Ascending aorta (tissue), 2 donors: ENCODE measurements around the gene PTPRF. TPM values are rescaled to one million over a fixed set of nuclear protein-coding genes. Genes with fewer than 3 reads are reported as not detected.

ENCODE experiments used
- DNase-seq, 2 donors: peaks; one replicate each; pipeline ENCODE4 v3.0.0-alpha.2; 2019; ENCODE audit warnings: low spot score in 2 of 2
- H3K27ac ChIP-seq, 2 donors: fragments of 200-600 bp; sonication (generic); one replicate each; pipeline ENCODE4 v1.5.1; 2016 to 2017; ENCODE audit warnings: mild to moderate bottlenecking in 1 of 2
- H3K27me3 ChIP-seq: fragments of 200-600 bp; sonication (generic); one replicate; pipeline ENCODE4 v1.5.1; 2017
- H3K36me3 ChIP-seq, 2 donors: fragments of 200-600 bp; sonication (generic); one replicate each; pipeline ENCODE4 v1.5.1; 2016
- H3K4me1 ChIP-seq, 2 donors: fragments of 200-600 bp; sonication (generic); one replicate each; pipeline ENCODE4 v1.5.1; 2016 to 2017; ENCODE audit warnings: mild to moderate bottlenecking in 1 of 2
- H3K4me3 ChIP-seq, 2 donors: fragments of 200-600 bp; sonication (generic); one replicate each; pipeline ENCODE4 v1.5.1; 2016 to 2017; ENCODE audit warnings: mild to moderate bottlenecking in 1 of 2
- H3K9me3 ChIP-seq, 2 donors: fragments of 200-600 bp; sonication (generic); one replicate each; pipeline ENCODE4 v1.5.1; 2016
- intact Hi-C: fragments of 100-400 bp; cut with DNase I; formaldehyde crosslinking; loops from one replicate; pipeline ENCODE4 v1.15.1; 2023
- total RNA-seq: library from RNA; depleted of rRNA; stranded (reverse); fragments of >200 nt; gene quantifications from one replicate; pipeline ENCODE4 v1.1.0, GENCODE V29; 2016
- TF ChIP-seq, protein P1 (sequence below), 3 experiments: fragments of 200-600 bp in 2 of 3; fragments of 450-650 bp in 1 of 3; sonication (generic) in 2 of 3; IDR thresholded peaks; one replicate each; pipeline ENCODE4 v1.5.1; 2016 to 2019; ENCODE audit warnings: antibody characterized with exemption in 3 of 3, mild to moderate bottlenecking in 1 of 3, moderate library complexity in 1 of 3

The PTPRF gene
- total RNA-seq, 1 donor from 2014 or later: 43.6 TPM

DNA sequence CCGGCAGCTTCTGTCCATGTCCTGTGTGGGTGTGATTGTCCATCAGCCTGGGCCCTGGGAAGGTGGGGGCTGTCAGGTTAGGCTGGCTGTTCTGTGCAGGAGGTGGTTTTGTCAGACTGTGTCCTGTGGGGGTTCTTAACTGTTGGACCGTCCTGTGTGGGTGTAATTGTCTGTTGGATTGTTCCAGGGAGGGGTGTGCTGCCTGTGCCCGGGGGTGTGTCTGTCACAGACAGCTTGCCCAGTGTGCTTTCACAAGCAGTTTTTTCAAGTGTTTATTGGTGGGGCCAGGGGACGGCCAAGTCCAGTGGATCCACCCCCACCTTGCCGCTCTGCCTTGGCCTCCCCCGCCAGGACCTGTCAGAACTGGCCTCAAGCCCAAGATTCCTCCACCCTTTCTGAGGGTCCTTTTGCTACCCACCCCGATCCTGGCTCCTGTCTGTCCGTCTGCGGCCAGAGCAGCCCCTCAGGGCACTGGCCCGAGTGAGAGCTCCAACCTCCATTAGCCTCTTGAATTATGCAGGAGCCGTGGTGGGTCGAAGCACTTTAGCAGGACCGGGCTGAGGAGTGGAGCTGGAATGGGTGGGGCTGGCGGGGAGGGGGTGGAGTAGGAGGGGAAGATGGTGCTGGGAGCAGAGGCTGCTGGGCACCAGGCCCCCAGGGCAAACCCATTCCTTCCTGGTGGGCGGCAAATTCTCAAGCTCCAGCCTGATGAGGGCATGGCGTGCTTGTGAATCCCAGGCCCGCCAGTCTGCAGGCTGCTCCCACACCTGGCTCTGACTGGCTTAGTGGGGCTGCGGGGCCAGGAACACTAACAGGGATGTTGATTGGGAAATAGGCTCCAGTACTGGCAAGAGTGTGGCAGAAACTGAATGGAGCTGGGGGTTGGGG is 47.2 kb downstream of the PTPRF start:
- Histone ChIP-seq H3K36me3 (peaks cover 6 to 25% of the 10 kb centered on the region in 2 donors), H3K27me3 (no peaks in the 10 kb centered on the region), H3K4me3 (no peak overlapping the region), H3K4me1 (peaks cover 0 to 3% of the 10 kb centered on the region in 2 donors), H3K9me3 (no peaks in the 10 kb centered on the region), H3K27ac (no peak overlapping the region)
- intact Hi-C loops: no loop called here
- no peak for DNase-seq
- TF ChIP-seq, protein P1, sequence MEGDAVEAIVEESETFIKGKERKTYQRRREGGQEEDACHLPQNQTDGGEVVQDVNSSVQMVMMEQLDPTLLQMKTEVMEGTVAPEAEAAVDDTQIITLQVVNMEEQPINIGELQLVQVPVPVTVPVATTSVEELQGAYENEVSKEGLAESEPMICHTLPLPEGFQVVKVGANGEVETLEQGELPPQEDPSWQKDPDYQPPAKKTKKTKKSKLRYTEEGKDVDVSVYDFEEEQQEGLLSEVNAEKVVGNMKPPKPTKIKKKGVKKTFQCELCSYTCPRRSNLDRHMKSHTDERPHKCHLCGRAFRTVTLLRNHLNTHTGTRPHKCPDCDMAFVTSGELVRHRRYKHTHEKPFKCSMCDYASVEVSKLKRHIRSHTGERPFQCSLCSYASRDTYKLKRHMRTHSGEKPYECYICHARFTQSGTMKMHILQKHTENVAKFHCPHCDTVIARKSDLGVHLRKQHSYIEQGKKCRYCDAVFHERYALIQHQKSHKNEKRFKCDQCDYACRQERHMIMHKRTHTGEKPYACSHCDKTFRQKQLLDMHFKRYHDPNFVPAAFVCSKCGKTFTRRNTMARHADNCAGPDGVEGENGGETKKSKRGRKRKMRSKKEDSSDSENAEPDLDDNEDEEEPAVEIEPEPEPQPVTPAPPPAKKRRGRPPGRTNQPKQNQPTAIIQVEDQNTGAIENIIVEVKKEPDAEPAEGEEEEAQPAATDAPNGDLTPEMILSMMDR (IDR thresholded peaks at IDR 0.05): no peak

DNA sequence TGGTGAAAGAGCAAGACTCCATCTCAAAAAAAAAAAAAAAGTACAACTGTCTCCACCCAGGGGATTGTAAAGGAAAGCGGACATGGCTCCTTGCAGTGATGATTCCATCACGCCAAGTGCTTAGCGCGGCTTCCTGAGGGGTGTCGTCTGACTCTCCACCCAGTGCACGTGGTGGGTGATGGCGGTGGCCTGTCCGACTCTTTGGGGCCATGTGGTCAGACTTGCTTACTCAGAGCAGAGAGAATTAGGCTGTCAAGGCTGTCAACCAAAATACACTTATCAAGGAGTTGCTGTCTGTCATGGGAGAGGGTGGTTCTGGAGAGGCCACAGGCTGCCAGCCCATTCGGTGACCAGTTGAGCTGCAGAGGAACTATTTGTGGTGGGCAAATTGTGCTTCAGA is 49.4 kb downstream of the PTPRF start:
- Histone ChIP-seq H3K36me3 (peaks cover 8 to 28% of the 10 kb centered on the region in 2 donors), H3K27me3 (no peaks in the 10 kb centered on the region)

DNA sequence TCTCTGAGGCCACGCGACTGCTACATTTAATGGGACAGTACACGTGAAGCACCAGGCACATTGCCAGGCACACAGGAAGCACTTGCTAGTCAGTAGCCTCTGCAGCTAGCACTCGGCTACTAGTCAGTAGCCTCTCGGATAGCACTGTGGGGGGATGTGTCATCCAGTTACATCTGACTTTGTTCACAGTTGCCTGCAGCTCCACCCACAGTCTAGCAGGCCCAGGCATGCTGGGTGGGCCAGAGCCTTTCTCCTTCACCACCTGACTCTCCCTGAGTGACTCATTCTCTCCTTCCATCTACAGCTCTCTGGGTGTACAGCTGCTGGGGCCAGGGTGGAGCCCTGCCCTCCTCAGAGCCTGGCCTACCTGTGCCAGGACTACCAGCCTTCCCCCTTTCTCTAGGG is 51.5 kb downstream of the PTPRF start:
- TF ChIP-seq, protein P1 (IDR thresholded peaks at IDR 0.05): no peak
- H3K36me3 ChIP-seq: peaks cover 10 to 28% of the 10 kb centered on the region in 2 donors
- intact Hi-C loops: no loop called here

More for the DNA sequence above, 49.4 kb downstream of the PTPRF start:
- TF ChIP-seq, protein P1 (IDR thresholded peaks at IDR 0.05): no peak
- no peaks in the 10 kb centered on the region for H3K9me3 ChIP-seq
- H3K4me1 ChIP-seq: no peaks in the 10 kb centered on the region
- no peak overlapping the region for H3K4me3 ChIP-seq
- DNase-seq: no peak
- intact Hi-C loops: no loop called here
- H3K27ac ChIP-seq: no peak overlapping the region

DNA sequence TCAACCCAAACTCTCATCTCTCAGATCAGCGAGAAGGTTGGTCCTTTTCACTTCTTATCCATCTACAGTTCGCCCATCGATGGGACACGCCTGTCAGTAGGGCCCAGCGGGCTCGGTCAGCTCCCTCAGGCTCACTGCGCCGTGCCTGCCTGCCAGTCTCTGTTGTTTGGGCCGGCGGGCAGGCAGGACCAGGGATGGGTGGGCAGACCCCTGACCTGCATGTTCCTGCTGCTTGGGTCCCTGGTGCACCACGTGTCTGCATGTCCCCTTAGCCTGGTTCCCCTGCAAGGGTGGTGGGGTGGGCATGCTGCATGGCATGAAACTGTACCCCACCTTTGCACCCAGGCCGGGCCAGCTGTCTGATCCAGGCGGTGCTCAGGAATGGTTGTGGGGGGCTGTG is 52.4 kb downstream of the PTPRF start:
- H3K27me3 ChIP-seq: no peaks in the 10 kb centered on the region
- H3K4me1 ChIP-seq: no peaks in the 10 kb centered on the region
- DNase-seq: no peak
- H3K36me3 ChIP-seq: peaks cover 10 to 28% of the 10 kb centered on the region in 2 donors
- TF ChIP-seq, protein P1 (IDR thresholded peaks at IDR 0.05): no peak
- intact Hi-C loops: no loop called here
- H3K27ac ChIP-seq: no peak overlapping the region
- no peaks in the 10 kb centered on the region for H3K9me3 ChIP-seq
- H3K4me3 ChIP-seq: no peak overlapping the region

More for the DNA sequence above, 51.5 kb downstream of the PTPRF start:
- H3K27me3 ChIP-seq: no peaks in the 10 kb centered on the region
- H3K9me3 ChIP-seq: no peaks in the 10 kb centered on the region
- no peak overlapping the region for H3K27ac ChIP-seq
- no peak for DNase-seq
- no peaks in the 10 kb centered on the region for H3K4me1 ChIP-seq
- H3K4me3 ChIP-seq: no peak overlapping the region

DNA sequence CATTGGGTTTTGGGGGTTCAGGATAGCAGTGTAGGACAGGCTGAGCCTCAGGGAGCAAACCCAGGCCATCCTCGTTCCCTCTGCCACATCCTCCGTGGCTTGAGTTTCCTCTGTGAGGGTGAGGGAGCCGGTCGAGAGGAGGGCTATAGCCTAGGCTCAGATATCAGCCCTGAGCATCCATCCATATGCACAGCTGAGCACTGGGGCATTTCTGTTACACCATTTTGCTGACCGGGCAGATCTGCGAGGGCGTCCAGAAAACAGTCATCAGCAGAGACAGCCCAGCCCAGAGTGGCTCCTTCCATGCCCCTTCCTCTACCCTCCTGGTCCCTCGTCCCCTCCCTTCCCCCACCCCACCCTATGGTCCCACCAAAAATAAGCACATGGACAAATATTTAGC is 53.5 kb downstream of the PTPRF start:
- TF ChIP-seq, protein P1 (IDR thresholded peaks at IDR 0.05): no peak
- peaks cover 9 to 25% of the 10 kb centered on the region in 2 donors for H3K36me3 ChIP-seq
- H3K27me3 ChIP-seq: no peaks in the 10 kb centered on the region
- H3K27ac ChIP-seq: no peak overlapping the region
- H3K9me3 ChIP-seq: no peaks in the 10 kb centered on the region
- intact Hi-C loops: no loop called here
- H3K4me1 ChIP-seq: no peaks in the 10 kb centered on the region
- H3K4me3 ChIP-seq: no peak overlapping the region
- DNase-seq: no peak
